Vagina (tissue), 2 donors: ENCODE data around the gene DYRK1A. TPM values are rescaled to one million over a fixed set of nuclear protein-coding genes. Genes with fewer than 3 reads are reported as not detected.

Experiments
- DNase-seq, 2 donors: peaks; one replicate each; pipeline ENCODE4 v3.0.0-alpha.2; 2017; ENCODE audit errors: extremely low spot score in 2 of 2
- H3K27ac ChIP-seq: fragments of 200-600 bp; sonication (generic); one replicate; pipeline ENCODE4 v1.5.1; 2019
- H3K27me3 ChIP-seq: fragments of 200-600 bp; sonication (generic); one replicate; pipeline ENCODE4 v1.5.1; 2019
- H3K36me3 ChIP-seq, 2 donors: fragments of 200-600 bp; sonication (generic); one replicate each; pipeline ENCODE4 v1.5.1; 2017 to 2019
- H3K4me1 ChIP-seq: fragments of 200-600 bp; sonication (generic); one replicate; pipeline ENCODE4 v1.5.1; 2019
- H3K4me3 ChIP-seq, 2 donors: fragments of 200-600 bp; sonication (generic); 1 replicate in 1 of 2; 2 replicates in 1 of 2; pipeline ENCODE4 v1.5.1; 2016 to 2019
- H3K9me3 ChIP-seq: fragments of 200-600 bp; sonication (generic); one replicate; pipeline ENCODE4 v1.5.1; 2019
- POLR2A ChIP-seq, 2 donors: fragments of 450-650 bp; IDR thresholded peaks; one replicate each; pipeline ENCODE4 v1.6.1; 2017; ENCODE audit warnings: antibody characterized with exemption in 2 of 2, mild to moderate bottlenecking in 2 of 2, moderate library complexity in 2 of 2
- POLR2AphosphoS5 ChIP-seq, 2 donors: sonication (generic); formaldehyde crosslinking; IDR thresholded peaks; one replicate each; pipeline ENCODE4 v1.9.0; 2017; ENCODE audit warnings: antibody characterized with exemption in 2 of 2, mild to moderate bottlenecking in 2 of 2, low read depth in 1 of 2; ENCODE audit not compliant: insufficient read depth in 1 of 2
- intact Hi-C: fragments of 100-400 bp; cut with DNase I; formaldehyde crosslinking; loops from one replicate; pipeline ENCODE4 v1.15.1; 2023
- total RNA-seq: library from RNA; depleted of rRNA; stranded (reverse); fragments of >200 nt; gene quantifications from one replicate; pipeline ENCODE4 v1.2.3, GENCODE V29; 2016
- TF ChIP-seq, protein P1 (sequence below), 3 experiments: fragments of 450-650 bp in 2 of 3; fragments of 200-600 bp in 1 of 3; sonication (generic) in 1 of 3; IDR thresholded peaks; one replicate each; pipeline ENCODE4 v1.5.1; 2017 to 2019; ENCODE audit warnings: antibody characterized with exemption in 3 of 3, mild to moderate bottlenecking in 2 of 3, moderate library complexity in 2 of 3

DYRK1A gene
- total RNA-seq, 1 donor from 2014 or later: 78.1 TPM

GRCh38 chr21:37408464-37409193 lies 42.1 kb downstream of the DYRK1A start:
- Histone ChIP-seq H3K4me3 (no peak overlapping the region), H3K9me3 (no peaks in the 10 kb centered on the region), H3K36me3 (no peaks in the 10 kb centered on the region), H3K4me1 (peaks cover 91% of the 10 kb centered on the region), H3K27me3 (no peaks in the 10 kb centered on the region), H3K27ac (no peak overlapping the region)
- DNase-seq: no peak
- TF ChIP-seq POLR2AphosphoS5 (IDR thresholded peaks at IDR 0.05; ENCODE audit: insufficient read depth in 1 of 2, low read depth in 1 of 2) (no peak), POLR2A (IDR thresholded peaks at IDR 0.05) (no peak)
- TF ChIP-seq, protein P1, sequence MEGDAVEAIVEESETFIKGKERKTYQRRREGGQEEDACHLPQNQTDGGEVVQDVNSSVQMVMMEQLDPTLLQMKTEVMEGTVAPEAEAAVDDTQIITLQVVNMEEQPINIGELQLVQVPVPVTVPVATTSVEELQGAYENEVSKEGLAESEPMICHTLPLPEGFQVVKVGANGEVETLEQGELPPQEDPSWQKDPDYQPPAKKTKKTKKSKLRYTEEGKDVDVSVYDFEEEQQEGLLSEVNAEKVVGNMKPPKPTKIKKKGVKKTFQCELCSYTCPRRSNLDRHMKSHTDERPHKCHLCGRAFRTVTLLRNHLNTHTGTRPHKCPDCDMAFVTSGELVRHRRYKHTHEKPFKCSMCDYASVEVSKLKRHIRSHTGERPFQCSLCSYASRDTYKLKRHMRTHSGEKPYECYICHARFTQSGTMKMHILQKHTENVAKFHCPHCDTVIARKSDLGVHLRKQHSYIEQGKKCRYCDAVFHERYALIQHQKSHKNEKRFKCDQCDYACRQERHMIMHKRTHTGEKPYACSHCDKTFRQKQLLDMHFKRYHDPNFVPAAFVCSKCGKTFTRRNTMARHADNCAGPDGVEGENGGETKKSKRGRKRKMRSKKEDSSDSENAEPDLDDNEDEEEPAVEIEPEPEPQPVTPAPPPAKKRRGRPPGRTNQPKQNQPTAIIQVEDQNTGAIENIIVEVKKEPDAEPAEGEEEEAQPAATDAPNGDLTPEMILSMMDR (IDR thresholded peaks at IDR 0.05): no peak
- intact Hi-C loops: no loop called here

DNA sequence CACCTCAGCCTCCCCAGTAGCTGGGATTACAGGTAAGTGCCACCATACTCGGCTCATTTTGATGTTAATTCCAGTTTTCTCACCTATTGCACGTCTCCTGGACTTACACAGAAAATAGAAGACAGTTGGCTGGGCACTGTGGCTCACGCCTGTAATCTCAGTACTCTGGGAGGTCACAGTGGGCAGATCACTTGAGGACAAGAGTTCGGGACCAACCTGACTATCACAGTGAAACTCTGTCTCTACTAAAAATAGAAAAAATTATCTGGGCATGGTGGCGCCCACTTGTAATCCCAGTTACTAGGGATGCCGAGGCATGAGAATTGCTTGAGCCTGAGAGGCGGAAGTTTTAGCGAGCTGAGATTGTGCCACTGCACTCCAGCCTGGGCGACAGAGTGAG lies 44.1 kb downstream of the DYRK1A start:
- intact Hi-C loops: no loop called here

DNA sequence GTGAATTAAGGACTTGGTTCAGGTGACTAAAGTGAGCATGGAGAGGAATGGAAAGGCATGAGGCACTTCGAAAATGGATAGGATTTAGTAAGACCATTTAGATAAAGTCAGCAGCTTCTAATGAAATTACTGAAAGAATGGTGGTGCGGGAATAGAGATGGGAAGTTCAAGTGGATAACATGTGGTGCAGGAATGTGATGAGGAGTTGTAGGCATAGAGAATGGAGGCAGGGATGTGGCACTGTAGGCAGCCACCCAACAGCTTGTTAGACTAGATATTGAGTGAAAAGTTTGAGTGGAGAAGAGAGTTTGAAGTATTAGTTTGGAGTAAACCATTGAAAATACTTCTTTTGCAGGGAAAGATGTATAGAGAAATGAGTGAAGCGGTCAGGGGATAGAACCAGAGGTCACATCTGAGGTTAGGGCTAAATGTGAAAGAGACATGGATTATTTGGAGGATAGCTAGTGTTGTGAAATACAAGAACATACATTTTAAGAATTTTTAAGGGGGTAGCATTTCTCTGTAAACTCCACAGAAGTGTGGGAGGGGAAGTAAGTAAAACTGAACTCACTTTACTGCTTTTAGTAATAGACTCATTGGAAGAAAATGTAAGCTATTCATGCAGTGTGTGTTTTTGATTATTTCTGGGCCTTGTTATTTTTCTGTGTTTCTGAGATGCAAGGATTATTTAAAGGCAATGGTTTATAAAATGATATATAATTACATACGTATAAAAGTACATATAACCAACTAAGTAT lies 46.2 kb downstream of the DYRK1A start:
- no peaks in the 10 kb centered on the region for H3K36me3 ChIP-seq
- peaks cover 100% of the 10 kb centered on the region for H3K4me1 ChIP-seq
- H3K4me3 ChIP-seq: no peak overlapping the region
- H3K27me3 ChIP-seq: no peaks in the 10 kb centered on the region
- intact Hi-C loops: no loop called here
- TF ChIP-seq POLR2A (IDR thresholded peaks at IDR 0.05) (no peak), POLR2AphosphoS5 (IDR thresholded peaks at IDR 0.05; ENCODE audit: insufficient read depth in 1 of 2, low read depth in 1 of 2) (no peak)
- TF ChIP-seq, protein P1 (IDR thresholded peaks at IDR 0.05): no peak
- H3K27ac ChIP-seq: peak overlapping the region; percentile 46
- no peak for DNase-seq
- no peaks in the 10 kb centered on the region for H3K9me3 ChIP-seq

More for the DNA sequence above, 44.1 kb downstream of the DYRK1A start:
- DNase-seq: no peak
- Histone ChIP-seq H3K9me3 (no peaks in the 10 kb centered on the region), H3K4me1 (peaks cover 95% of the 10 kb centered on the region), H3K36me3 (no peaks in the 10 kb centered on the region), H3K27ac (no peak overlapping the region), H3K27me3 (no peaks in the 10 kb centered on the region), H3K4me3 (no peak overlapping the region)
- TF ChIP-seq POLR2AphosphoS5 (IDR thresholded peaks at IDR 0.05; ENCODE audit: insufficient read depth in 1 of 2, low read depth in 1 of 2) (no peak), POLR2A (IDR thresholded peaks at IDR 0.05) (no peak)
- TF ChIP-seq, protein P1 (IDR thresholded peaks at IDR 0.05): no peak

GRCh38 chr21:37413553-37414291 lies 47.1 kb downstream of the DYRK1A start:
- Histone ChIP-seq H3K4me3 (no peak overlapping the region), H3K27me3 (no peaks in the 10 kb centered on the region), H3K36me3 (no peaks in the 10 kb centered on the region), H3K4me1 (peaks cover 100% of the 10 kb centered on the region), H3K27ac (no peak overlapping the region), H3K9me3 (no peaks in the 10 kb centered on the region)
- TF ChIP-seq POLR2A (IDR thresholded peaks at IDR 0.05) (no peak), POLR2AphosphoS5 (IDR thresholded peaks at IDR 0.05; ENCODE audit: insufficient read depth in 1 of 2, low read depth in 1 of 2) (no peak)
- TF ChIP-seq, protein P1 (IDR thresholded peaks at IDR 0.05): no peak
- intact Hi-C loops: no loop called here
- DNase-seq: no peak
